Measurements from ENCODE around the gene RASGEF1C.

Gene RASGEF1C

DNA sequence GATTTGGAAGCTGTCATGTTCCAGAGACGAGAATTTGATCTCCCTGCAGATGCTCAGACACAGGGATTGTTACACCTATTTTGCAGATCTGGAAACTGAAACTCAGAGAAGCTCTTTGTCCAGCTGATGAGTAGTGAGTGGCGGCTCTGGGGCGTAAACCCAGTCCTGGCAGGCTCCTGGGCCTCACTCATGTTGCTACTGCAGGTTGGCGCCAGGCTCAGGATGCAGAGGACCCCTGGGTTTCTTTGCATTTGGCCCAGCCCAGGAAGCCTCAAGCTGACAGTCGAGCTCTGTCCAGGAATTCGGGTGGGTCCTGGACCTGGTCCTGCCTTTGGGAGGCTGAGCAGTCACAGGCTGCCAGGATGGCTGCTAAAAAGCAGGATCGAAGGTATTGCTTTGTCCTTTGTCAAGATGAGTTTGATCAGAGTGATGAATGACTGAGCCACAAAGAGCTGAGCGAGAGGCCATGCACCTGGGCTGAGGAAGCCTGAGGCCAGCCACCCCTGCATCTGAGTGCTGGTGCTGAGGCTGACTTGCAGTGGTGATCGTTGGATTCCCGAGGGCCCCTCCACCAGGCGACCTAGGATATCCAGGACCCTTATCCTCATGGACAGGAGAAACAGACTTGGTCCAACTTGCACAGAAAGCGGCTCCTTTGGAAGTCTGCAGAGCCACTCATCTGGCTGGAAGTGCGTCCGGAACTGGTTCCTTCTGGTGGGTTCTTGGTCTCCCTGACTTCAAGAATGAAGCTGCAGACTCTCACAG is 129.1 kb downstream of the RASGEF1C start:
- FAIRE-seq, result no peak

DNA sequence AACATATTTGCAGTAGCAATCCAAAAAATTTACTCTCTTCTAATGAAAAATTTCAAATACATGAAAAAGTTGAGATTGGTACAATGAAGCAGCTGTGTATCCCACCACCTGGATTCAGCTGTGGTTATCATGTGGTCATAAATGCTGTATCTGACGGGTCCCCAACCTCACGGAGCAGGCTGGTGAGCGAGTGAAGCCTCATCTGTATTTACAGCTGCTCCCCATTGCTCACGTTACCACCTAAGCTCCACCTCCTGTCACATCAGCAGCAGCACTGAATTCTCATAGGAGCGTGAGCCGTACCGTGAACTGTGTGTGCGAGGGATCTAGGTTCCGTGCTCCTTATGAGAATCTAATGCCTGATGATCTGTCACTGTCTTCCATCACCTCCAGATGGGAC is 130.7 kb downstream of the RASGEF1C start:
- no peak for FAIRE-seq

DNA sequence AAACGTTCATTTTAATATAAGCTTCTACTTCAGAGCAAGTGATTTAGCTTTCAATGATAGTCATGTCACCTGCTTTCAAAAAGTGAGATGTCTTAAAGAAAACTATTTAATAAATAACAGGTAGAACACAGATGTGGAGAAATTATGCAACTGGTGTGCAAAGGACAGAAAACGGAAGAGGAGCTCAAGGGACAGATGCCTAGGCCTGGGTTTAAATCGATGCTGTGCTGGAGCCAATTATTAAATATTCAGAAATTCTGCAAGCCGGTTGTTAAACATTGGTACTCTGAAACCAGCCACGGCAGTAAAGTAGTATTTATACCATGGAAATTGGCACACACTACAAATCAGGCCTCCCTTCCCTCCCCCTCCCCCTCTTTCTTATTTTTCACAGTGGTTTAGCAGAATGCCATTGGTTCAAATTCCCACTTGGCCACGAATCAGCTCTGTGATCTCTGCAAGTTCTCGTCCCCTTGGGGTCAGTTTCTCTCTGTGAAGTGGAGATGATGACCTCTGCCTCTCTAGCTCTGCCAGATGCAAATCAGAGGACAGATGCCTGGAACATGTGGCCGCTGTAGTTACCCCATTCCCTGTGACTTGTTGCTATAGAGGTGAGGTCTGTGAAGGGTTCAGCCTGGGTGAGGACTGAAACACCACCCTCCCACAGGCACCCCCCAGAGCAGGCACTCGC is 131.3 kb downstream of the RASGEF1C start:
- no peak for FAIRE-seq

DNA sequence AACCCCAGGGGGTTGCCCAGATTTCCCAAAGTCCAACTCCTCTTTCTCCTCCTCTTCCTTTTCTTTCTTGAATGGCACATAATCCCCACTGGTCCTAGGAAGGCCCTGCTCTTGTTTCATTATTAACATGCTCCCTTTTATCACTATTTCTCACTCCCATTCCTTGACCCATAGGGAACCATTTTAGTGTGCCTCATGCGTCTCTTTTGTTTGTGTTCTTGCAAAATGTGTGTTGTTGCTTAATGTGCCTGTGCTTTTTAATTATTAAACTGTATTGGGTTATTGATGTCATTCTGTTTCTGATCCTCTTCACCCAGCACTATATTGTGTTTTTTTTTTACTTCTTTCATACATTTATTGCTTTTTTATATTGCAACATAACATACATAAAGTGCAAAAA is 133.3 kb downstream of the RASGEF1C start:
- no peak for FAIRE-seq

DNA sequence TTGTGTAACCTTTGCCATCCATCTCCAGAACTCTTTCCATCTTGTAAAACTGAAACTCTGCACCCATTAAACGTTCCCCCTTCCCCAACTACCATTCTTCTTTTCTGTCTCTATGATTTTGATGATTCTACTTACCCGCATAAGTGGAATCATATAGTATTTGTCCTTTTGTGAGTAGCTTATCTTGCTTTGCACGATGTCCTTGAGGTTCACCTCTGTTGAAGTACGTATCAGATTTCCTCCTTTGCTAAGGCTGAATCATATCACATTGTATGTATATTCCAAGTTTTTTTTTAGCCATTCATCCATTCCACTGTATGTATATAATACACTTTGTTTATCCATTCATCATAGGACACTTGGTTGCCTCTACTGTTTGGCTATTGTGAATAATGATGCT is 134.5 kb downstream of the RASGEF1C start:
- no peak for FAIRE-seq

DNA sequence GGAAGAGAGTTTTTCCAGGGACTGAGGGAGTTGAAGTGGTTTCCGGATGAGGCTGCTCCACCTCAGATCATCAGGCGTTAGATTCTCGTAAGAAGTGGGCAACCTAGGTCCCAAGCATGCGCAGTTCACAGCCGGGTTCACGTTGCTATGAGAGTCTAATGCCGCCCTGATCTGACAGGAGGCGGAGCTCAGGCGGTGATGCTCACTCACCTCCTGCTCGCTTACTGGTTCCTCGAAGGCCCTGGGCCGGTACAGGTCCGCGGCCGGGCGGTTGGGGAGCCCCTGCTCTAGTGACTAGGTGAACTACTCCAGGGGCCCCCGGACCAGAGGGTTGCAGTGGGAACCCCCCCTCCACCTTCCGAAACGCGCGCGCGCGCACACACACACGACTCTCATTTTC is 136.5 kb downstream of the RASGEF1C start:
- no peak for FAIRE-seq

DNA sequence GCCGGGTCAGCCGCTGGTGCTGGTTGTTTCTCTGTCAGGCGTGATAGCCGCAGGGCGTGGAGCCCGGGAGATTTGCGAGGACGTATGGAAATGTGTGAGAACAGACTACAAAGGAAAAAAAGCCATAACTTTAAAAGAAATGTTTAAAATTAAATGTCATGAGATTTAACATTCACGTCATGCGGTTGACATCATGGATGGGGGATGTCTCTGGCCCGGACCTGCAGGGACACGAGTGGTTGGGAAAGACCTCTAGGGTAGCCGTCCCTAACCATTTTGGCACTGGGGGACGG is 136.8 kb downstream of the RASGEF1C start:
- no peak for FAIRE-seq

DNA sequence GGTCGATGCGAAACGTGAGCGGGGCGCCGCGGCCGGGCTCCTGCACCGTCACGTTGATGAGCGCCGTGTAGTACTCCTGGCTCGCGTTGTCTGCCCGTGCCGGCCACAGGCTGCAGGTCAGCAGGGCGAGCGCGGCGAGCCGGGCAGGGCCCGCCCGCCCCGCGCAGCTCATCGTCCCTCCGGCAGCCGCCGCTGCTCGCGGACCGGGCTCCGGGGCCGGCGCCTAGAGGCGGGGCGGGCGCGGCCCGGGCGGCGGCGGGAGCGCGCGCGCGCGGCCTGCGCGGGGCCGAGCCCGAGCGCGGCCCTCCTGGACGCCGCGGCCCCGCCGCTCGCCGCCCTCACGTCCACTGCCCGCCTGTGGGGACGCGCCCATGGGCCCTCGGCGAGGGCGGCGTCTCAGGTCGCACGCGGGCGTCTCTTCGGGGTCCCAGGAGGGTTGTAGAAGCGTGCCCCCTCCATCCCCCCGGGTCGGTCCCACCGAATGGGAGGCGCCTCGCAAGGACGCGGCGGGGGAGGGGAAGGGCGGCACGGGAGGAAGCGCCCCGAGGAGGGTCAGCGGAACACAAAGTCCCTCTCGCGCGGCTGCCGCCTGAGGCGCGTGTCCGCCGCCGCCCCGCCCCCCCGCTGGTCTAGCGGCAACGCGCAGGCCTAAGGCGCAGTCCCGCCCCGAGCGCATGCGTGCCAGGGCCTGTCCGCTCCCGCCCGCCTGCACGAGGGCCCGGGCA is 137.3 kb downstream of the RASGEF1C start, which contains the start of gene RNF130:
TSS of gene RNF130 (minus strand) at position 229 of the 725 bp plus-strand sequence. CDS start at position 172, 57 bp downstream.
- no peak for FAIRE-seq

DNA sequence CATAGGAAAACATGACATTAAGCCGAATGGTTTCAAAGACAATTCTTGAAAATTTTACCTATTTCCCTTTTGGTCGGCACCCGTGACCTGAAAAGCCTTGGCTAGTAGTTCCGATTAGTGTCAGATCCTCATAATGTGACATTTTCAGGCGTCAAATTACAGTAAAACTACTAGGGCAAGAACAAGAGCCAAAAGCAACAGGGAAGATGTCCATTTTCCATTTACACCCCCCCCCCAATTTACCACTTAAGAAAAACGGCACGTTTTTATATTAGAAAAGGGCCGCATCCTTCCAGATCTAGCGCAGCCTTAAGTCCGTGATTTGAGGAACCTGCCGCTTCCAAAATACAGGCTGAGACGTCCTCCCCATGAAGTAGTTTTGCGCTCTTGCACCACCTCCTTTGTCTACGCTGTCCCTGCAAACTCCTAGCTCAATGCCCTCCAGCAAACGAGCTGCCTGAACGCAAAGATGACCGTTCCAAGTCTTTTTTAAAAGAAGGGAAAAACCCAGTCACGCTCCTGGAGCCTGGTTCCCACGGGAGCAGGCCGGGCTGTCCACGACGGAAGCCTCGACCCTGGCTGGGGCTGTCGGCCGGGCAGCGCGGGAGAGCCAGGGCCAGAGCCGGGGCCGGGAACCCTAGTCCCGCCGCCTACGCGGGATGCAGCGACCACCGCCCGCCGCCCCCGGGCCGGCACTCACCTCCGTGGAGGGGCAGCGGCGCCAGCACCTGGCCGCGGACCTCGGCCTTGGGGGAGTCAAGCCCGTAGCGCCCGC is 138.1 kb downstream of the RASGEF1C start:
- no peak for FAIRE-seq

DNA sequence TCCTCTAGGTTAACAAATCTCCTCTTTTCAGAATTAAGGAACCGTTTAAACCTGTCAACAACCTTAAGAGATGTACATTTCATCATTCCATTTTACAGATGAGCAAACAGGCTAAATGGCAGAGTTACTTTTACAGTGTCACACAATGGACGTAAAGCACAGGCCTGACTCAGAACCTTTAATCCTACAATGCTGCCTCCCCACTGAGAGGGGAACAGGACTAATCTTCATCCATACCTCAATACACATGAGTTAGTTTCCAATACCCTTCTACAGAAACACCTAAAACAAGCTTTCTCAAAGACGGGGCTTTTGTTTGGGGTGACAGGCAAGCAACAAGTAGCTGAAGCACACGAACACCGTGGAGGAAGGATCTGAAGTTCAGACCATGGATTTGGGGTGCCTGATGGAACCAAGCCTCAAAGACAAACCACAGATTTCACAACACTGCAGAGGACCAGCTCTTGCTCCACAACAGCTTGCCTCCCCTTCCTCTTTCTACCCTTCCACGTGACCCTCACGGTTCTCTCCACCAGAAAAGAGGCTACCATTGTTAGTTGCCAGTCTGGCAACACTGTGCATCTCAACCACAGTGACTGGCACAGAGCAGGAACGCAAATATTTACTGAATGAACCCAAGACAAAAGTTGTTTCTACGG is 139.3 kb downstream of the RASGEF1C start:
- no peak for FAIRE-seq

DNA sequence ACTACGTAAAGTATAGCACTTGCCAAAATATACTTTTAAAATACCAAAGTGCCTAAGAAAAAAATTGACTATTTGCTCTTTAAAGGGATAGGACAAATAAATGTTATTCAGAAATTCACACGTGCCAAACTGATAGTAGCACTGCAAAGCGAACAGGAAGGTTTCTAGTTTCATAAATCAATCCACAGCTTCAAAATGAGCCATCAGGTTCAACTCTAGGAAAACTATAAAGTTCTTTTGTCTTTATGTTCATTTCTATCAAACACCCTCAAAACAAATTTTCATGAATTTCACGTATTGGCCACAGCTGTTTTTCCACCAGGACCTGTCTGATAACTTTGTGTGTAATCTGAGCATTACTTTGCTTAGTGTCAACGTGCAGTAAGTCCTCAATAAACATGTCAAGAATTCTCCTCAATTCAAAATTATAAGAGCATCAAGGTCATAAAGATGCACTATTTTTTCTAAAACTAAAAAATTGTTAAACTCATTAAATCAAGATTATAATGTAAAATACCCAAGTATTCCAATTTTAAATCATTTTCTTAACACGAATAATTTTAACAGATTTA is 140.4 kb downstream of the RASGEF1C start:
- FAIRE-seq, result no peak

DNA sequence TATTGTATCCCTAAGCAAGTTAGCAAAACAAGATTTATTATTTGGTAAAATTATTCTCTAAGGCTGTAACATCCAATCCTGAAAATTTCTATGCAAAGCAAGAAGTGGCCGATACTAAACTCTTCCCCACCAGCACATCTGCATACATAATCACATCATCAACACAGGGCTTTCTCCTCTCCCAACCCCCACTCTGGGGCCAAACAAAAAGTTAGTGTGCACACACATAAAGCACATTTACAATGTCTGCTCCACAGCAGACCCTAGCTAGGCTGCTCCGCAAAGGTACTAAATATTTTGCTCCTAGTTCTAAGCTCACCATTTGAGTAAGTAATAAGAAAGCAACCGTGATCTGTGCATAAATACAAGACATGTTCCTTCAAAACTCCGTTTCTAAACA is 141.0 kb downstream of the RASGEF1C start:
- no peak for FAIRE-seq

DNA sequence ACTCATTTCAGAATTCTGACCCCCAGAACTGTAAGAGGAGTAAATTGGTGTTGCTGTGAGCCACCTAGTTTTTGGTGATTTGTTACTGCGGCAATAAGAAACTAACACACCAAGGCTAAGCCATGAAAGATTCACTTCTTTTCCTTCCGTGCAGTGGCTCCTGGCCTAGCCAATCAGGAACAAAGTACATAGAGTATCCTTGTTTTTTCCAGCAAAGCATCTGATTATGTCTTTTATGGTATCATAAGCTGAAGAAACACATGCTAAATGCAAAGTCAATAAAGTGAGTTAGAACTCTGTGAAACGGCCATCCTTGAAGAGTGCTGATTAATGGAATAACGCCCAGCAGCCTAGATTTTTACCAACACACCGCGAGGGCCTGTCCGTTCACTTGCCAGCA is 148.8 kb downstream of the RASGEF1C start:
- FAIRE-seq, result no peak

DNA sequence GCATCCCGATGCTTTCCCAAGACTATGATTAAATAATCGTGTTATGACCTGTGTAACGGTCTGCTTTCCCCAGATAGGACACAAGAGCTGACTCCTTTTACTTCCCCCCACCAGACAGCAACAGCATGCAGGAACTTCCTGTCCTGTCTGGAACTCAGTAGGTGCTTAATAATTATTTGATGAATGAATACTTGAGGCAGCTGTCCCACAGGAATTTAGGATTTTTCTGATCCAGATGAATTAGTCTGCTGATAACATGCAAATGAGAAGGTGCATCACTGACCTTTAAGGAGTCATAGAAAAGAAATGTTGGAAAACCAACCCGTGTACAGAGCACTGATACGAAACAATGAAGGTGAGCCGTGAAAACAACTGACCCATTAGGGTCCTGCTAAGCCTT is 149.7 kb downstream of the RASGEF1C start:
- no peak for FAIRE-seq

DNA sequence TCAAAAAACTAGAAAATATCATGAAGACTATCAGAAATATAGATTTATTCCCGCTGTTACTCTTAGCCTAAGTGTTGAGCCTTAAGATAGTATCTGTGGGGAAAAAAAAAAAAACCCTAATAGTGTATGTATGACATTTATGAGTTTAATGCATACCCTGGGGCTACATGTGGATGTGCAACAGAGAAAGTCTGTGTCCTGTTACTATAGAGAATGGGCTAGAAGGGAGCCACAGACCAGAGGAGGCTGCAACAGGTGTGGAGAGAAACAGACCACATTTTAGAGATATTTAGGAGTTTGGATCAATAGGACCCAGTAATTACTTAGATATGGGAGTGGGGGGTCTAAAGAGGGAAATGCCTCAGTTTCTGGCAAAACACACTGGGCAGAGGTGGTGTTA is 152.9 kb downstream of the RASGEF1C start:
- FAIRE-seq, result no peak

DNA sequence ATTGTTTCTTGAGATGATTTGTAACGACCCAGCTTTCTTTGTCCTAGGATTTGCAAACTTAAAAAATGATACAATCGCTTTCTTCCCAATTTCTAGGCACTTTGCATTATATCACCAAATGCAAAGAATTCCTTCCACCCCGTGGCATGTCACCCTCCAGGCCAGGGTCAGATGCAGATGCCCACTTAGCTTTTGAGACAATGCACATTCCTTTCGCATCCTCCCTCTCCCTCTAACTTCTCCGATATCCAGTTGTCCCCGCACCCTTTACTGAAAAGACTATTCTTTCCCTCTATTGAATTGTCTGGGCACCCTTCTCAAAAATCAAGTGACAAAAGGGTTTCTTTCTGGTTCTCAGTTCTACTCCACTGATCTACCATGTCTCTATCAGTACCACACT is 154.8 kb downstream of the RASGEF1C start:
- FAIRE-seq, result no peak

DNA sequence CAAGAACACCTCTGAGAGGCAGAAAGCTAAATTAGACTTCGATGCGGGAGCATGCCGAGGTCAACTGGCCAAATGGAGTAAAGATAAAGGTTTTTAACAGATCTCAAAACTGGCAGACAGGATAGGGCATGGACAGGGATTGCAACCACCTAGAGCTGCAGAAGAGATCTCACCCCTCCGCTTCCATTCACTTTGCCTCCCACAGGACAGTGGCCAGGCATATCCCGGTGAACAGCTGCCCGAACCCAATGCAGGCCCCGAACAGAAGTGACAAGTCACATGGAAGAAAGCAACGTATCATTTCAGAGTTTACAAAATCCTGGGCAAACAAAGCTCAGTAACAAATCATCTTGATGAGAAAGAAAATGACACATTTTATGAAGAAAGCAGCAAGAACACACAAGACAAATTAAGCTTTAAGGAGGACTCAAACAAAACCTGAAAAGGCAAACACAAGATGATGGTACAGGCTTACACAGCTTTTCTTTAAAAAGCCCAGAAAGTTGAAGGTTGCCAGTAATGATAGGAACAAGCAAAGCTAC is 155.9 kb downstream of the RASGEF1C start:
- FAIRE-seq, result no peak

DNA sequence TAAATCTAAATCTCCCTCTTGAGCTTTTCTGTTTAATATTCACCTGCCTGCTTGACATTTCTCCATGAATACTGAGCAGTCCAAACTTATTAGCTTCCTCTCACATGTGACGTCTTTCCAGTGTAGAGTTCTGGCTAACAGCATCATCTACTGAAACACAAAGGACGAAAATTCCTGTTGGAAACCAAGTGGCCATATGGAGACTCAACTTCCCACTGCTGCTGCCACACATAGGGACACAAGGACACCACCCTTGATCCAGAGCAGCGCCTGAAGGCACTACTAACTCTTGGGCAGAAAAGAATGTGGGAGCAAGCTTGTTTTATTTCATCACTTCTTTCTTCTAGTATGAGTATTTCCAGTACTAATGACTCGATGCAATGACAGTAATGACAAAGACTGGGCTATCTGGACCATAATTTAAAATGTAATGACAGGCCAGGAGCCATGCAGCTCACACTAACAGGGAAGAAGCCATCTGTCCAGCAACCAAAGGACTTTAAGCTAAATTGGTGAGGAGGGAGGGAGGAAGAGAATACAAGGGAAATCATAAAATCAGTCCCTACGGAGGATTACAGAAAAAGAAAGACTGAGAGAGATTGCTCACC is 156.7 kb downstream of the RASGEF1C start:
- no peak for FAIRE-seq

All from endometrium (tissue), 2 donors.